GM21515 (cell line): Measurements from ENCODE around the gene MEAK7.

Experiments used
- ATAC-seq: cut with Tn5 transposase; IDR thresholded peaks from one replicate; pipeline ENCODE4 v1.9.1; 2021; ENCODE audit not compliant: unreplicated experiment

MEAK7 gene, protein sequence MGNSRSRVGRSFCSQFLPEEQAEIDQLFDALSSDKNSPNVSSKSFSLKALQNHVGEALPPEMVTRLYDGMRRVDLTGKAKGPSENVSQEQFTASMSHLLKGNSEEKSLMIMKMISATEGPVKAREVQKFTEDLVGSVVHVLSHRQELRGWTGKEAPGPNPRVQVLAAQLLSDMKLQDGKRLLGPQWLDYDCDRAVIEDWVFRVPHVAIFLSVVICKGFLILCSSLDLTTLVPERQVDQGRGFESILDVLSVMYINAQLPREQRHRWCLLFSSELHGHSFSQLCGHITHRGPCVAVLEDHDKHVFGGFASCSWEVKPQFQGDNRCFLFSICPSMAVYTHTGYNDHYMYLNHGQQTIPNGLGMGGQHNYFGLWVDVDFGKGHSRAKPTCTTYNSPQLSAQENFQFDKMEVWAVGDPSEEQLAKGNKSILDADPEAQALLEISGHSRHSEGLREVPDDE

DNA sequence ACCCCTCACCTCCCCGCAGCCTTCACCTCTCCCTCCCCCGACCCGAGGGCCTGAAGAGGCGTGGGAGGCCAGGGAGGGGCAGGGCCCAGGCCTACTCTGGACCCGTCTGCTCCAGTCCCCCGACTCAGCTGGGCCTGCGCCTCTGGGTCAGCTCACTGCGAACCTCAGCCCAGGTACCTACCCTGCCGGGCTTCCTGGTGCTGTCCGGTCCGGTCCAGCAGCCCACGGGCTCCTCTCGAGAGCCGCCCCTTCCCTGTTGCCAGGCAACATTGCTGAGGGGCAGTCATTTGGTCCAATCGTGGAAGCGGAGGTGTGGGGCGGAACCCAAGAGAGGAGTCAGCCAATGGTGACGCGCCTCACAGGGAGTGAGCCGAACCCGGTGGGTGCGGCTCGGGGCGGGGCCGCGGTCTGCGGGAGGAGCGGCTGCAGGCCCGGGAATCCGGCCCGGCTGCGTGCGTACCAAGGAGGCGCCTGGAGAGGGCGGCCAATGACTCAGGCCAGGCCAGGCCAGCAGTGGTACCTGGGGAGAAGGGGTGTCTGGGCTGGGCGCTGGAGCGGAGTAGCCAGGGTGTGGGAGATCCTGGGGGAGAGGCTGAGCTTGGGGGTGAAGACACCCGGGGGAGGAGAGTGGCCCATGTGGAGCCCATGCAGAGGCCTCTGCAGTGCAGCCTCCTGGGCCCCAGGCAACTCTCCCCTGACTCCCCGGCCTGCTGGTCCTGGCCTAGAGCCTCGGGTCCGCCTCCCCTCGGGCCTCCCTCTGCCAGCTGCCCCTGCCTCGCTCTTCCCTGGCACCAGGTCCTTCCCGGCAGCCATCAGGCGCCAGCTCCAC, at the start of gene MEAK7:
TSS of gene MEAK7 (minus strand) at position 240 of the 829 bp plus-strand sequence. CDS start 6,573 bp downstream, outside the sequence.
- ATAC-seq = peak; percentile 98

DNA sequence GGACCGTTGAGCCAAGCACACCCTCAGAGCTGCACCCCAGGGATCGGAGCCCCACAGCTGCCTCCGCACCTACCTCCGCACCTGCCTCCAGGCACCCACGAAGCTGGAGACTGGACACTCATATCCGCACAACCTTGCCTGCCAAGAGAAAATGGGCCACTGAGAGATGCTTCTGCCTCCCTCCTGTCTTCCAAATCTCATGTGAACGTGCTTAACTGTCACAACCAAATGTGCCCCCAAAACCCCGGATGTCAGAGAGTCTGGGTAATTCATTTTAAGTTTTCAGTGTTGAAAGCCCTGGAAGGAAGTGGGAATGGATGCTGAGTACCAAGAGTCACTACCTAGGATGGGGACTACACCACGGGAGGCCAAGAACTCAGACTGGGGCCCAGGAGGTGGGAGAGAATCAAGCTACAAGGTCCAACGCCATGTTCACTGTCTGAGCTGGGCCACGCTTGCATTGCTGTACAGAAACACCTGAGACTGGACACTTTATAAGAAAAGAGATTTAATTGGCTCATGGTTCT, 49.5 kb upstream of the MEAK7 start:
- no peak for ATAC-seq

DNA sequence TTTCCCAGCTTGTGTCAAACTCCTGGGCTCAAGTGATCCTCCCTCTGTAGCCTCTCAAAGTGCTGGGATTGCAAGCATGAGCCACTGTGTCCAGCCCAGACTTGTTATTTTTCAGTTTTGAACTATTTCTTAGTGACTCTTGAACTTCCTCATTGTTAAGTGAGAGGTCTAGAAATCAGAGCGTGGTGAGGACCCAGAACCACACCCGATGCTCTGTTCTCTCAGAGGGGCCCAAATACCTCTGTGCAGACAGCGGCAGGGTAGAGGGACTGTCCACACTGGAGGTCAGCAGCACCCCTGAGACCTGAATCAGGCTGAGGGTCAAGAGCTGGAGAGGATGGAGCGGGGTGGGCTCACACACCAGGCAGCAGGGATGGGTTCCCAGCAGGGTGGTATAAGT, 47.7 kb upstream of the MEAK7 start:
- ATAC-seq = no peak

DNA sequence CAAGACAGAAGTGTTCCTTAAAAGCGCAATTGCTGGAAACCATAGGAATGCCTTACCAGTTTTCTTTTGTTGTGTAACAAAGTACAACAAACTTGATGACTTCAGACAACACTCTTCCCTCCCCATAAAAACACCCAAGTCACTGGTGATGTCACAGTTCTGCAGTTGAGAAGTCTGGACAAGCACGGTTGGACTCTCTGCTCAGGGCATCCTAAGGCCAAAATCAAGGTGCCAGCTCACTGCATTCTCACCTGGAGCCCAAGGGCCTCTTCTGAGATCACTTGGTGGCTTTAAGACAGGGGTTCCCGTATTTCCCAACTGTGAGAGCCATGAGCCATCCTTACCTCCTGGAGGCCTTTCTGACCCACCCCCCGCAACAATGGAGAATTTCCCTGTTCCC, 45.6 kb upstream of the MEAK7 start:
- no peak for ATAC-seq

DNA sequence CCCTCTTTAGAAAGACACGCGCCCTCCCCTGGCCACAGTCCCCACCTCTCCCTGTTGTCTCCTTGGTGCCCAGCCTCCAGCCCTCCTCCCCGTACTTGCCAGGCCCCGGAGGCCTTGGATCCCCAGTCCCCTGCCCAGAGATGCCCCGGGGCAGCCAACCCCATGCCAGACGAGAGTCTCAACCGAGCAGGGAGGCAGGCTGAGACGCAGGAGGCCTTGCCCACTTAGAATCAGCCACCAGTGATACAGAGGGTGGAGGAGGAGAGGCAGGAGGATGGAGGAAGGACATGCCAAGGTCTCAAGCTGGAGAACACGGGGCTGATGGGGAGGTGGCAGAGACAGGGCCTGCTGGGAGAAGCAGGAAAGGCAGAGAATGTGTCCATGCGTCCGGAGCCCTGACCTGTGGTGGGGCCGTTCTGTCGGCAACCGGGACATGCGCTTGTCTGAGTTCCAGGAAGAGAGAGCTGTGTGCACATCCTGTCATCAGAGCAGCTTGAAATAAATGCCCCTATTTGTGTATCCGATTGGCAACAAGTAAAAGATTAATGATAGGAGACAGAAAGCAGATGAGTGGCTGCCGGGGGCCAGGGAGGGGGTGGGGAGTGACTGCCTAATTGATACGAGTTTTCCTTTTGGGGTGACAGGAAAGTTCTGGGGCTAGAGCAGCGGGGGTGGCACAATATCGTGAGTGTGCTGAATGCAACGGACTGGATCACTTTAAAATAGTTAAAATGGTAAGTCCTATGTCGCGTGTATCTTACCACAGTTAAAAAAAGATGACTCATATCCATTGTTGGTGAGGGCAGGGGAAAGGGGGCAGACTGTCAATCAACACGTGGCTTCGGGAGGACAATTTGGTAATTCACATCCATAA, 44.7 kb upstream of the MEAK7 start:
- no peak for ATAC-seq

DNA sequence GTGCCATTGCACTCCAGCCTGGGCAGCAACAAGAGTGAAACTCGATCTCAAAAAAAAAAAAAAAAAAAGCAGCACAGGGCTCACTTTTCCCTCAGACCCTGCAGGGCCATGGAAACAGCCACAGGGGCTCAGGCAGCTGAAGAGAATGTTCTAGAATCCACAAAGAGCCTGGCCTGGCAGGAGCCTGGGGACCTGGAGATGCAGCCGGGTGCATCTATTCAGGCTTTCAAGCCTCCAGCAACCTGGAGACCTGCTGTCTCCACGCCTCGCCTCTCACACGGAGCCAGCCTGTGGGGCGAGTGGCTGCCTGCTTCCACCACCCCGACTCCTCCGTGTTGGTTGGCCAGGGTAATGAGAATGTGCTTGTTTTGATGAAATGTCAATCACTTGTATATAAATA, 44.0 kb upstream of the MEAK7 start:
- no peak for ATAC-seq

DNA sequence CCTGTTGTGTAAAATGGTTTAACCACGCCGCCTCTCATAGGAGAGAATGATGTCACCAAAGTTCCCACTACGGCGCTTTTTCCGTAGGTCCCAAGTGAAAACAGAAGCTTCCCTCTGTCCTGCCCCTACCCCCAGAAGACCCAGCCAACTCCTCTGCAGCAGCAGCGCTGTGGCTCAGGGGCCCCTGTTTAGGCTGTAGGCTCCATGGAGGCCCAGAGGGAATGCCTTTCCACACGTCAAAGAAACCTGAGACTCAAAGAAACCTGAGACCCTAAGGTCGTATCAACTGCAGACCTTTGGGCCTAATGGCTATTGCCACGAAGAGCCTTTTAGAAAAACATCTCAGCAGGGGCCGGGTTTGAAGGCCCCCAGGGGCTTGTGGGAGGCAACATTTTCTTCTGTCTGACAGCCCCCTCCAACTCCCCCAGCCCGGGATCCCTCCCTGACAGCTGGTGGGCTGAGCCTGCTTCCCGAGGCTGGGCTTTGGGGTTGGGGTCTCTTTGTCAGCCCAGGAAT, 43.1 kb upstream of the MEAK7 start:
- no peak for ATAC-seq

DNA sequence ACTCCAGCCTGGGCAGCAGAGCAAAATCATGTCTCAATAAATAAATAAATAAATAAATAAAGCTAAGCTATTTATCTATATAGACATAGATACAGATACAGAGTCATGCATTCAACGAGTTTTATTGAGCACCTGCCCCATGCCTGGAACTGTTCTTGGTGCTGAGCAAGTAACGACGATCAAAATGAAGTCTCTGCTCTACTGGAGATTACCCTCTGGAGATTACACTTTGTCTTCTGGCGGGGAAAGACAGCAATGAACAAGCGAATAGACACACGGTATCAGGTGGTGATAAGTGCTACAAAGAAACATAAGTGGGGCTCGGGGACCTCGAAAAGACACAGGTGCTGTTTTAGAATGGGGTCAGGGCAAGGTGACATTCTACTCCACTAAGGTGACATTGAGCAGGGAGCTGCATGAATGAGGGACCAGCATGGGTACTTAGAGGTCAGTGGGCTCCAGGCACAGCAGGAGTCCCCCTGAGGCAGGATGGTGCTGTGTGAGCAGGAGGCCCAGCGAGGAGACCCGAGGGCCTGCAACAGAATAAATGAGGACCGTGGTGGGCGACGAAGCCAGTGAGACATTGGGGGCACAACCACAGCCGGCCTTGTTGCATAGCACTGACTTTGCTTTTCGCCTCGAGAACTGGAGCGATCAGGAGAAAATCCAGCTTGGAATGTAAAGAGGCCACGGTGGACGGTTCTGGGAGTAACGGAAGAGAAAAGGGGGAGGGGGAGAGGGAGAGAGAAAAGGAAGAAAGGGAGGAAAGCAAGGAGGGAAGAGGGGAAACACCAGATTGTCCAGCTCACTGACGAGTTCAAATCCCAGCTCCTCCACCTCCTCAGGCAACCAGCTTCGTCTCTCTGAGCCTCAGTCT, 42.4 kb upstream of the MEAK7 start:
- ATAC-seq = no peak

DNA sequence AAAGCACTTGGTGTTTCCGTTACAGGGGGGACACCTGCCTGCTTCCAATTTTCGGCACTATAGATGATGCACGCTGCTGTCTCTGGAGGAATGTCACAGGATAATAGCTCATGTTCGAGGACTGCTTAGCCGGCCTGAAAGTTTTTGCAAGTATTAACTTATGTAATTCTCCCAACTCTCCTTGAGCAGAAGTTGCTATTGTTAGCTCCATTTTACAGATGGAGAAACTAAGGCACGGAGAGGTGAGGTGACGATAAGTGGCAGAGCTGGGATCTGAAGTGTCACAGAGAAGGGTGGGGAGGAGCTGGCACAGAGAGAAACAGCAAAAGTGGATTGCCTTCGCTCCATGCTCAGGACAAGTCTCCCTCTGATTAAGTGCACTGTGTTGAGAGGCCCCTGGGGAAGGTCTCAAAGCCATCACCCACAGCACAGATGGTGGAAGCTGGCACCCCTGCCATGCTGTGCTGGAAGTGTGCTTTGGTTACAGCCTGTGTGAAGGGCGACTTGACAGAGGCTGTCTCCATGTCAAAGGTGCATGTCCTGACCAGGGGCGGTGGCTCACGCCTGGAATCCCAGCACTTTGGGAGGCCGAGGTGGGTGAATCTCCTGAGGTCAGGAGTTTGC, 40.8 kb upstream of the MEAK7 start:
- ATAC-seq = no peak

DNA sequence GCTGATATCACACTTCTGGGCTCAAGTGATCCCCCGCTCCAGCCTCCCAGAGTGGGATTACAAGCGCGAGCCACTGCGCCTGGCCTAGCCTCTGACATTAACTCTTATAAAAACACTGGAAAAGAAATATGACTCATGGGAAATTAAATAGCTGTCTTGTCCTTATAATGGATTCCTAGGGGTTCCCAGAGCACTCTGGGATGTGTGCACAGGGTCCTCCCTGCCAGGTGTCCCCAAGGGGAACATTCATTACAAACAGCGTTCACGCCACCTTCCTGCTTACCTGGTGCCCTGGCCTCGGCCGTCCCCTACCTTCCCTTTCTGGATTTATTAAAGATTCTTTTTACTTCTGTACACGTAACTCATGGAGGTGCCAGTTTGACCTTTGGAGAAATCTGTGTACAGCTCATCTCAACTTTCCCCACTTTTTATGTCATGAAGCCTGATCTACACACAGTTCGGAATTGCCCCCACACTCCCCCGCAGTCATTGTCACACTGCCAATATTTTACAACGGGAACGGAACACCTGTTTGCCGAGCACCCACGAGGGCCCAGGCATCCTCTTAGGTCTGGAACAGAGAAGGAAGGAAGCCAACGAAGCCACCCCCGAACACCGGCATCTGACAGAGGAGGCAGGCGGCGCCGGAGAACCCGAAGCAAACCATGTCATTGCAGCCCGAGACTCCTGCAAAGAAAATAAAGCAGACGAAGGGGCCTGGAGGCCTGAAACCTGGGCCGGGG, 39.7 kb upstream of the MEAK7 start:
- no peak for ATAC-seq

DNA sequence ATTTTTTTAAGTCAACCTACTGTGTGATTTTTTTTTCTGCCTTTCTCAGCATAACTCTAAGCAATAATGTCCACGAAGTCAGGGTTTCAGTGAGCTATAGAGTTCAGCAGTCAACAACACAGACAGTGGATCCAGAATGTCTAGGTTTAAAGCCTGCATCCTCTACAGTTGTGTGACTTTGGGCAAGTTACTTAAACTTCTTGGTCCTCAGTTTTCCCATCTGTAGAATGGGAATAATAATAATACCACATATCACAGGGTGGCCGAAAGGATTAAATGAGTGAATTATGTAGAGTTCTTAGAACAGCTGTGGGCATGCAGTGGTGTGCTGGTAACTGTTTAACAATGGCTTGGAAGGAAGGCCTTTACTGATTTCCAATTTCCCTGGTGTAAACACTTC, 38.8 kb upstream of the MEAK7 start:
- ATAC-seq = no peak

DNA sequence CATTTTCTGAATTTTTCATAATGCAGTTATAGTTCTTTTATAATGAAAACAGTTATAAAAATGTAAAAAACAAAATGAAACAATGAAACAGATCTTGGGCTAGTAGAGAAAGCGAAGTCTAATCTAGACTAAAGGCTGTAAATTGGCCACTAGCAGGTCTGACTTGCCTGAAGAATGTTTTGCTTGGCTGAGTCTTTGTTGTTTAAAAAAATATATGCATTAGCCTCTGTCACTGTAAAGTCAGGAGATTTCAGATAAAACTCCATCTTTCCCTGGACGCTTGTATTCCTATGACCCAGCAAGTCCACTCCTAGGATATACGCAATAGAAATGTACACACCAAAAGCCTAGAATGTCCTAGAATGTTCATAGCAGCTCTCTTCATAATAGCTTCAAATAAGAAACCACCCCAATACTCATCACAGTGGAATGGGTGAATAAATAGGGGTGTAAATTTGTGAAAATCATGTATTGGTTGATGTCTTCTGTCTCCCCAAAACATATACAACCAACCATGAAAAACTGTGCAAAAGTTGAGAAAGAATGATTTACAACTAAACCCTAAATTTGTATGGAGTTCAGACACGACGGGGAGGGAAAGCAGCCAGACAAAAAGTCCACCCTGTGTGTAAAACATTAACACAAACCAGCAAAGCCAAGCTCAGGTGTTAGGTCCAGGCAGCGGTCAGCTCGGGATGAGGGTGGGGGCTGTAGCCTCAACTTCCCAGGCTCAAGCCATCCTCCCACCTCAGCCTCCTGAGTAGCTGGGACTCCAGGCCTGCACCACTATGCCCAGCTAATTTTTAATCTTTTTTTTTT, 37.7 kb upstream of the MEAK7 start:
- no peak for ATAC-seq

DNA sequence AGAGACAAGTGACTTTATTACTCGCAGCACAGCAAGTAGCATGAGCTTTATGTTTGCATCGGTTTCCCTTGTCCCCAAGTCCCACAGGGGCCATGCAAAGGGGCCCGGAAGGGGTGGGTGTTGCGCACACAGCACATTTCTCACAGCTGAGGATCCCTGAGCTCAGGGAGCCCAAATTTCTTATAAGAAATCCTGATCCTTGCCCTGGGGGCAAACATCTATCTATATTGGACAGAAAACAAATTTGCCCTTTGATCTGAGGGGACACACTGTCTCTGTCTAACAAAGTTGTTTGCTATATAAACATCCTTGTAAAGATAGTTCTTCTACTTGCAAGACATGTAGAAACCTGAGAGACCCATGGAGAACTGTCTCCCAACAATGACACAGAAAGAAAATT, 35.7 kb upstream of the MEAK7 start:
- ATAC-seq = no peak

DNA sequence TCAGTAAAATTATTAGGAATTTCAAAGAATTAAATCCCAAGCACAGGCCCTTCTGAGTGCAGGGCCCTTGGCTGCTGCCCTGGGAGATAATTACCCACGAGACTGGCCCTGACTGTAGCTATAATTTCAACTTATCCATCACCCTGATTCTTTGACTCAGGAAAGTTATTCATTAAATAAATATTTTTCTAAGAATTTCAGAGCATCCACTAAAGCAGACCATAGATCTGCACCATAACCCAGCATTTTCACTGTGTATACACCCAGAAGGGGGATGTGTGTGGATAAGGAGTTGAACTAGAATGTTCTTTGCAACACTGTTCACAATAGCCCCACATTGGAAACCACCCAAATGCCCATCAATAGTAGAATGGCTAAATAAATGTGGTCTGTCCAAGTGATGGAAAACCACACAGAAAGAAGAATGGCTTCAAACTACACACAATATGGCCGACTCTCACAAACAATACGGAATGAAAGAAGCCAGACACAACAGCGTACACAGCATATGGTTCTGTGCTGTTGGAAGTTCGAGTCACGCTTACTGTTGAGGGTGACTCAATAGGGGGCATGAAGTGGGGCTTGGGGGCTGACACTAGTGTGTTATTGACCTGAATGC, 33.9 kb upstream of the MEAK7 start:
- ATAC-seq = no peak

DNA sequence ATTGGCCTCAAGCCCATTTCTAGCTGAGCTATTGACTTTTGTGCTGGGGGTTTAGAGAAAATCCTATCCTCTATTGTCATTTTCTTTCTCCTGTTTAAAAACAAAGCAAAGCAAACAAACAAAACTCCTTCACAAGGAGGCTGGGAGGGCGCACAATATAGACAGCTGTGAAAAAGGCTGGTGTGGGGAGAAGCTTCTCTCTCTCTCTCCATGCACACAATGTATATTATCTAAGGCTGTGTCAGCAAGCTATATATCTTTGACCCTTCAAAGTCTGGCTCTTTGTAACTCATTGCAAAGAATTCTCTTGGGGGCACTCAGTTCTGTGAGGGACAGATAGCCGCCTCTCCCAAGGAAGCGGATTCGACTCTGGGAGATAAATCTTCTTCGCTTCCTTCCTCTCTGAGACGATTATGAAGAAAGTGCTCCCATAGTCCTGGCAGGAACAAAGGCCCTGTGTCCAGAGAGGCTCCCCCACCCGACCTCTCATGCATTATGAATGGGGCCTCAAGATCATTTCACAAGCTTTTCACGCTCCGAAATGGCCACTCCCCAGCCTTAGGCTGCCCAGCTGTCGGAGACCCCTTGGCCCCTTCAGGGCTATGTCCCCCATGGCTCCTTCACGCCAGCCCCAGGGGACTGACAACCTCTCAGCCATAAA, 33.2 kb upstream of the MEAK7 start:
- no peak for ATAC-seq

DNA sequence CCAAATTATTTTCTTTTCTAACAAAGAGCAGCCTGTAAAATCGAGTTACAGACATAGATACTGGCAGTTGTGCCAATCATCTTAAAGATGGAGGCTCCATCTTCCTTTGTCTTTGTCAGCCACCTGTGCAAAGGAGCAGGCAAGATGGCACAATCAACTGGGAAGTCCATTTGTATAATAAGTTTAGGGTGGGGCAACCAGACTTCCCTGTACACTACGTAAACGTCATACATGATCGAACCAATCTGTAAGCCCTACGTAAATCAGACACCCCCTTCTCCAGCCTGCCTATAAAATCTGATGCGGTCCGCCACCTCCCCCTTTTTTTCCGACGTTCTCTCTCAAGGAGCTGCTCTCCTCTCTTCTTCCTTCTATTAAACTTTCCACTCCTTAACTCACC, 31.4 kb upstream of the MEAK7 start:
- no peak for ATAC-seq

DNA sequence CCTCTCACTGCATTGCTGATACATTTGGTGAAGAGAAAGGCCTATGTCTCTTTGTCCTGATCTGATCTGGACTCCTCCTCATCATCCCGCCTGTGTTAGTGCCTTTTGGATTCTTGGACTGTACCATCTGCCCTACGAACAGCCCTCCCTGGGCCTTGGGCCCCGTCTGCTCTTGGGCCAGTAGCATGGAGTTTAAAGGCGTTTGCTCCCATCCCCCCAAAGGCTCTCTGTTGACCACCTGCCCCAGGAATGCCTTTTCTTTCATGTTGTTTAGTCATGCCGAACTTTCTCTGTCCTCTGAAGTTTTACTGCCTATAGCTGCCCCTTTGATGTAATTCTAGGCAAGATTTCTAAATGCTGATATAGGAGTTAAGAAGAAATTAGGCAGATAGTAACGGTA, 30.9 kb upstream of the MEAK7 start:
- no peak for ATAC-seq
